GM12873 (cell line): ENCODE data around the gene PSPC1.

Source experiments
- TF ChIP-seq, protein P1 (sequence below): IDR thresholded peaks from 2 replicates; pipeline ENCODE4 v1.5.1; 2012; ENCODE audit warnings: low read depth, mild to moderate bottlenecking, moderate library complexity, low read length, control low read depth; ENCODE audit not compliant: insufficient read depth; ENCODE audit errors: missing control alignments

The PSPC1 gene

DNA sequence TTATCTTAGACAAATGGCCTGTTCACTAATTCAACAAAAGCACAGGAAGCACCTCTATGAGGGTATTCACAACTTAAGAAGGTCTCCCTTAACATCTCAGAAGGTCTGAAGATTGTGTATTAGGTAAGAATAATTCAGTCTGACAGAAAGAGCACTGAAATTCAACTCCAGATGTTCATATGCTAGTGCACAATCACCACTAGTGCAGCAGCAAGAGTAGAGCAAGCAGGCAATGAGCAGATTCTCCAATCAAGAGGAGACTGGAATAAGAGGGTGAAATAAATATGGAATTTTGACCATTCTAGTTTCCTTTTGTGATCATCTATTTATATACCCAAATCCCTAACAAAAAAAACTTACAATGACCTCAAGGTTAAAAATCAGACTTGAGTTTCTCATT is 97.3 kb downstream of the PSPC1 start:
- TF ChIP-seq, protein P1, sequence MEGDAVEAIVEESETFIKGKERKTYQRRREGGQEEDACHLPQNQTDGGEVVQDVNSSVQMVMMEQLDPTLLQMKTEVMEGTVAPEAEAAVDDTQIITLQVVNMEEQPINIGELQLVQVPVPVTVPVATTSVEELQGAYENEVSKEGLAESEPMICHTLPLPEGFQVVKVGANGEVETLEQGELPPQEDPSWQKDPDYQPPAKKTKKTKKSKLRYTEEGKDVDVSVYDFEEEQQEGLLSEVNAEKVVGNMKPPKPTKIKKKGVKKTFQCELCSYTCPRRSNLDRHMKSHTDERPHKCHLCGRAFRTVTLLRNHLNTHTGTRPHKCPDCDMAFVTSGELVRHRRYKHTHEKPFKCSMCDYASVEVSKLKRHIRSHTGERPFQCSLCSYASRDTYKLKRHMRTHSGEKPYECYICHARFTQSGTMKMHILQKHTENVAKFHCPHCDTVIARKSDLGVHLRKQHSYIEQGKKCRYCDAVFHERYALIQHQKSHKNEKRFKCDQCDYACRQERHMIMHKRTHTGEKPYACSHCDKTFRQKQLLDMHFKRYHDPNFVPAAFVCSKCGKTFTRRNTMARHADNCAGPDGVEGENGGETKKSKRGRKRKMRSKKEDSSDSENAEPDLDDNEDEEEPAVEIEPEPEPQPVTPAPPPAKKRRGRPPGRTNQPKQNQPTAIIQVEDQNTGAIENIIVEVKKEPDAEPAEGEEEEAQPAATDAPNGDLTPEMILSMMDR = no peak

GRCh38 chr13:19685034-19685433 is 97.7 kb downstream of the PSPC1 start:
- TF ChIP-seq, protein P1 = no peak

DNA sequence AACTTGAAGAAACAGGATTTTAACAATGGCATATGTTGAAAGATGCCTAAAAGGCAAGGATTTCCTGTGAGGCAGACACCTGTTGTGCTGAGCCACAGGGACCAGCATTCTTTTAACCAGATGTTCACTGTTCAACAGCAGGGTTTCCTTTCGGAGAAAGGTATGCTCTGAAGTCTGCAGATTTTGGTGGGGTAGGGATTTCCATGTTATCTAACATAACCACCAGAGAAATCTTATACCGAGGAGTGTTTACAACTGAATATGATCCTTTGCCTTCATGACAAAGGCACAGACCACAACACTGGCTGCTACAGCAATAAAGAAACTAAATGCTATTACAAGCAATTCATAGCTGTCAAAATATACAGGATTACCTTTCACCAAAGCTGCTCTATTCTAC is 101.2 kb downstream of the PSPC1 start:
- TF ChIP-seq, protein P1 = no peak

GRCh38 chr13:19680751-19681150 is 102.0 kb downstream of the PSPC1 start:
- TF ChIP-seq, protein P1 = no peak

DNA sequence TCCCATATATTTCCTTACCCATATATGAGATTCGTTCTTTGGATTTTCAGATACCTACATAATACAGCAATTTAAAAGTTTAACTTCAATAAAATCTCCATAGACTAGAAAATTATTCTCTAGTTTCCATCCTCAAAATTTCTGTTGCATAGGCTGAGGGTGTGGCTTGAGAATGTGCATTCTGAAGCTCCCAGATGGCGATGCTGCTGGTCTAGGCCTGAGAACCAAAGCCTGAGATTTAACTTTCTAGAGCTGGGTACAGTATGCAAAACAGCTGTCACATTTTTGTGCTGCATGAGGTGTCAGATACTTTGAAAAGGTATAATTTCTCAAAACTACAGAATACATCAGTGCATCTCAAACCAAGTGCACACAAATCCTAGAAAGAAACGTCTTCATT is 106.6 kb downstream of the PSPC1 start:
- TF ChIP-seq, protein P1 = no peak

DNA sequence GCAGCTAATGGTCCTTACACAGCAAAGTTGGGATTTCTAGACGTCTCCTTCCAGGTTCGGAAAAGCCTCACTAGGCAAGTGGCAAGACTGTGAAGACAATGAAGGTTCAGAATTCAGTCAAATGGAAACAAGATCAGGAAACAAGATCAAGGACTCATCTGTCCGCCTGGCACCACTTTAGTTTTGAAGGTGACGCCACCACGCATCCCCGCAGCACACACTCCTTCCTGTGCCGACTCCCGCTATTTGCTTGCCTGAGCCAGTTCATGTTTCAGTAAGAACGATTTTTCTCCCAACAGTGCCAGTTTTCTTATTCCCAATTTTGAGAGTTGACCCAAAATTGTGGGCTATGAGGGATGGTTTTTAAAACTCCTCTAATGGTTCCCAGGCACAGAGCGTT is 107.8 kb downstream of the PSPC1 start:
- TF ChIP-seq, protein P1 = no peak

DNA sequence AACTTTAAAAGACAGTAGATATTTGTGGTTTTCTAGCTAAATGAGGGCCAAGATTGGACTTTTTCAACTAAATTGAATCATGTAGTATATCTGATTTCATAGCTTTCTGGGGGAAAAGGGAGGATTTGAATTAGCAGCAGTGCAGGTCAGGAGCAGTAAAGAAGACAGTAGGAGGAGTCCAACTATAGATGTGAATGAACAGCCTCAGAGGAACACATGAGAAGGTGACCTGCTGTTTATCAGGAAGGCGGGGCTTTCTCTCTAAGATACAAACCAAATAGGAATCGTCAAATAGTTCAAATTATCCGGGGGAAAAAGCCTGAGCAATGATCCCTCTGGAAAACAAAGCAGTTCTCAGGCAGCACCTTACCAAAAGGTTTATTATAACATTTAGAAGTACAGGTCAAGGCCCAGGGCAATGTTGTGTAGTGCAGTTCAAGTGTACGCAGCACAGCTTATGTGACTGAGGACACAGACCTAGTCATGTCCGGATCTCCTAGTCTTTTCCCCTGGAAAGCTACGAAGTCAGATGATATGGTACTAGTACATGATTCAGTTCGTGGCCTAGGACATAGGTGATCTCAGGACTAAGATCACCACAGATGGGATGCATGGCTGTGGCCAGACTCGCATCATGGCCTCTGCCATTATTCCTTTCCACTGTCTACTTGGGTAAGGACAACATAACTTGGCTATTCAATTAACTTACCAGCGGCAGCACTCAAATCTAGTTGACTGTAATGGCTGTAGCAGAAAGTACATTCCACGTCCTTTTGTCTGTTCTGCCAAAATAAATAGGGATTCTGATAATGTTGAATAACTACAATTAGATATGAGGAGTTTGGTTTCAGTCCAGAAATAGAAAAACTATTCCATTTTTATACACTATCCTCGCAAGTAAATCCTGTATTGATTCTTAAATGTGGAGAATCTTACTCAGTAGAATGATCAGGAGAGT is 109.0 kb downstream of the PSPC1 start:
- TF ChIP-seq, protein P1 = no peak
